GM21717 (cell line): ENCODE data around the gene TNRC18.
"Not testable (repeated sequence)": the region's sequence is repeated elsewhere in the genome, so short reads cannot be mapped to it uniquely, and the experiment has no call there.

Experiments
- ATAC-seq: cut with Tn5 transposase; IDR thresholded peaks from one replicate; pipeline ENCODE4 v1.9.1; 2021; ENCODE audit warnings: mild to moderate bottlenecking, moderate library complexity; ENCODE audit not compliant: unreplicated experiment

TNRC18 gene, protein sequence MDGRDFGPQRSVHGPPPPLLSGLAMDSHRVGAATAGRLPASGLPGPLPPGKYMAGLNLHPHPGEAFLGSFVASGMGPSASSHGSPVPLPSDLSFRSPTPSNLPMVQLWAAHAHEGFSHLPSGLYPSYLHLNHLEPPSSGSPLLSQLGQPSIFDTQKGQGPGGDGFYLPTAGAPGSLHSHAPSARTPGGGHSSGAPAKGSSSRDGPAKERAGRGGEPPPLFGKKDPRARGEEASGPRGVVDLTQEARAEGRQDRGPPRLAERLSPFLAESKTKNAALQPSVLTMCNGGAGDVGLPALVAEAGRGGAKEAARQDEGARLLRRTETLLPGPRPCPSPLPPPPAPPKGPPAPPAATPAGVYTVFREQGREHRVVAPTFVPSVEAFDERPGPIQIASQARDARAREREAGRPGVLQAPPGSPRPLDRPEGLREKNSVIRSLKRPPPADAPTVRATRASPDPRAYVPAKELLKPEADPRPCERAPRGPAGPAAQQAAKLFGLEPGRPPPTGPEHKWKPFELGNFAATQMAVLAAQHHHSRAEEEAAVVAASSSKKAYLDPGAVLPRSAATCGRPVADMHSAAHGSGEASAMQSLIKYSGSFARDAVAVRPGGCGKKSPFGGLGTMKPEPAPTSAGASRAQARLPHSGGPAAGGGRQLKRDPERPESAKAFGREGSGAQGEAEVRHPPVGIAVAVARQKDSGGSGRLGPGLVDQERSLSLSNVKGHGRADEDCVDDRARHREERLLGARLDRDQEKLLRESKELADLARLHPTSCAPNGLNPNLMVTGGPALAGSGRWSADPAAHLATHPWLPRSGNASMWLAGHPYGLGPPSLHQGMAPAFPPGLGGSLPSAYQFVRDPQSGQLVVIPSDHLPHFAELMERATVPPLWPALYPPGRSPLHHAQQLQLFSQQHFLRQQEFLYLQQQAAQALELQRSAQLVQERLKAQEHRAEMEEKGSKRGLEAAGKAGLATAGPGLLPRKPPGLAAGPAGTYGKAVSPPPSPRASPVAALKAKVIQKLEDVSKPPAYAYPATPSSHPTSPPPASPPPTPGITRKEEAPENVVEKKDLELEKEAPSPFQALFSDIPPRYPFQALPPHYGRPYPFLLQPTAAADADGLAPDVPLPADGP (N-terminal part only)

DNA sequence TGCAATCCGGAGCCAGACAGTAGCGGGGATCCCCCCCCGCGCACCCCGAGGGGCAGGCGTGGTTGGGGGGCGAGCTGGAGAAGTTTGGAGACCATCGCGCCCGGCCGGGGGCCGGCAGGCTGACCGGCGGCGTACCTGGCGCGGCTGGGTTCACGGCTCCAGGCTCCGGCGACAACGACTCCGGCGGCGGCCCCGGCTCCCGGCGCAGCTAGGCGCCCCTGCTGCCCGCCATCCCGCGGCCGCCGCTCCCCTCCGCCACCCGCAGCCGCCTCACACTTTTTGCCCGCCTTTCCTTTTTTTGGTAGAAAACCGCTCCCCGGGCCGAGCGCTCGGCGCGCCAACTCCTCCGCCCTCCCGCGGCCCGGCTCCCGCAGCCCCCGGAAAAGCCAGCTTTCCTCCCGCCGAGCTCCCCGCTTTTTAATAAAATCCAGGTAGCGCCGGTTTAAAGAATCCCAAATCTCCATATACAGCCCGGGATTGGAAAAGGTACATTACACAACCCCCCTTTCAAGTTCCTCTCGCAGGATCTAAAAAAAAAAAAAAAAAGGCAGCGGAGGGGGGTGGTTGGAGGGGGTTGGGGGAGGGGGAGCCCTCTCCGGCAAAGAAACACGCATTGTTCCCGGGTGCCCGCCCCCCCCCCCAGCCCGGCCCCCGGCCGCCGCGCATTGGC is at the start of gene TNRC18:
Gene TNRC18, minus strand, starts transcription at position 529 of the 670 bp plus-strand sequence. CDS start 2,588 bp downstream, outside the sequence.
- no peak for ATAC-seq

DNA sequence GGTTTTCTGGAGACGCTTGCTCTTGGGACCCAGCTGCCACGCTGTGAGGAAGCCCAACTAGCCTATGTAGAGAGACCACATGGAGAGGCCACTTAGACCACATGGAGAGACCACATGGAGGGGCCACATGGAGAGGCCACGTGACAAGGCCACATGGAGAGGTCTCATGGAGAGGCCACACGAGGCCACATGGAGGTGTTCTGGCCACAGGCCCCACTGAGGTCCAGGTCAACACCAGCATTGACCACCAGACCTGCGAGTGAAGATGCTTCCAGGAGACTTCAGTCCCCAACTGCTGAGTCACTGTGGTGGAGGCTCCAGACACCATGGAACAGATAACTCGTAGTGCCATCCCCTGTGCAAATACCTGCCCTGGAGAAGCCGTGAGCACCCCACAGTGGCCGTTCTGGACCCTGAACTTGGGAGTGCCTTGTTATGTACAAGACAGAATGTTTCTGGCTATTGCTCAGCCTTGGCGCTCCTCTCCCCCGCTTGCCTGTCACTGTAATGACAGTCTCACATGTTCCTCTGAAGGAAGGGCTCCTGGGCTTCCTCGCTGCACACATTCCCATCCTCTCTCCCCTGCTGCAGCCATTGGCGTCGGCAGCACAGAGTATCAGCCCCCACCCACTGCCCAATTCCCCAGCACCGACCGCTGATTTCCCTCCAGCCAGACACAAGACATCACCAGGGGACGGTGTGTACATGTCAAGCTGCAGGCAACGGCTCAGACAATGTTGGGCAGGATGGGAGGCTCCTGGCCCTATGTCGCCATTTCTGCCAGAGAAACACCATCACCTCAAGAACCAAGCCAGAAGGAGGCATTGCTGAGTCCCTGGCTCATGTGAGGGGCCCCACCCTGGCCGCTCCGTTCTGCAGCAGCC is 49.0 kb upstream of the TNRC18 start:
- no peak for ATAC-seq

DNA sequence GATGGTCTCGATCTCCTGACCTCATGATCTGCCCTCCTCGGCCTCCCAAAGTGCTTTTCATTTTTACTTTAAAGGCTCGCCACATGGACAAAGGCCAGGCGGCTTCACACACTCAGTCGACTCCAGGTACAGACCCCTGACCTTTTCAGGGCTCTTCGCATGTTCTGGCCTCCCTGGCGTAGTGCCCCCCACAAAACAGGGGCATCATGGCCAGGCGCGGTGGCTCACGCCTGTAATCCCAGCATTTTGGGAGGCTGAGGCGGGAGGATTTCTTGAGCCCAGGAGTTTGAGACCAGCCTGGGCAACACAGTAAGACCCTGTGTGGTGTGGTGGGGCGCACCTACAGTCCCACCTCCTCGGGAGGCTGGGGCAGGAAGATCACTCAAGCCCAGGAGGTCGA is 48.0 kb upstream of the TNRC18 start:
- ATAC-seq, result not testable (repeated sequence)

DNA sequence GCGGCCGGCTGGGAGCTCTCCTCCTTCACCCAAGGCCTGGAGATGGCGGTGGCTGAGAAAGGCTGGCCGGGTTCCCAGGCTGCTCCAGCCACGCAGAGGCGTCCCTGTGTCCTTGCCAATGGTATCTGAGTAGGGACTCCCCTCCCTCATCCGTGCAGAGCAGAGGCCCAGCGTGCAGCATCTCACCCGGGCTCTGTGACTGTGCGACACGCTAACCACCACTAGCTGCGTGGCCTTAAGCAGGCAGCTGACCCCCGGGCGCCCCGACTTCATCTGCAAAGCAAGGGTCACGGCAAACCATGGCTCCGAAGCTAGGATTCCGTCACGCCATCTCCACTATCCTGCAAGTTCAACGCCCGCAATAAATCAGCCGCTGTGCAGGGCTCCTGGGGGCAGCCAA is 47.2 kb upstream of the TNRC18 start:
- ATAC-seq, result no peak

DNA sequence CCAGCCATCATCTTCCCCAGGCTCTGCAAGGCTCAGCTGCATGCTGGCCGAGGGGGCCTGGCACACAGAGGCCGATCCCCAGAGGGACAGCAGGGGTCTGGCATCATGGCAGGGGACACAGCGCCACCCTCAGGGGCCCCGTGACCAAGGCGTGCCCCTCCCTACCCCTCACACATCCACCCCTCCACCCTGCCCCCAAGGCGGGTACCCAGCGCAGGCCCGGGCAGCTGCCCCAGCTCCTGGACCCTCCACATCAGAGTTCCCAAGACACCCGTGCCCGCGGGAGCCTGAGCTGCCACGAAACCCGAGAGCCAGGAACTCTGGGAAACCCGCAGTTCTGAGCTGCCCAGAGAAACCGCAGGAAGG is 46.5 kb upstream of the TNRC18 start:
- ATAC-seq, result no peak

DNA sequence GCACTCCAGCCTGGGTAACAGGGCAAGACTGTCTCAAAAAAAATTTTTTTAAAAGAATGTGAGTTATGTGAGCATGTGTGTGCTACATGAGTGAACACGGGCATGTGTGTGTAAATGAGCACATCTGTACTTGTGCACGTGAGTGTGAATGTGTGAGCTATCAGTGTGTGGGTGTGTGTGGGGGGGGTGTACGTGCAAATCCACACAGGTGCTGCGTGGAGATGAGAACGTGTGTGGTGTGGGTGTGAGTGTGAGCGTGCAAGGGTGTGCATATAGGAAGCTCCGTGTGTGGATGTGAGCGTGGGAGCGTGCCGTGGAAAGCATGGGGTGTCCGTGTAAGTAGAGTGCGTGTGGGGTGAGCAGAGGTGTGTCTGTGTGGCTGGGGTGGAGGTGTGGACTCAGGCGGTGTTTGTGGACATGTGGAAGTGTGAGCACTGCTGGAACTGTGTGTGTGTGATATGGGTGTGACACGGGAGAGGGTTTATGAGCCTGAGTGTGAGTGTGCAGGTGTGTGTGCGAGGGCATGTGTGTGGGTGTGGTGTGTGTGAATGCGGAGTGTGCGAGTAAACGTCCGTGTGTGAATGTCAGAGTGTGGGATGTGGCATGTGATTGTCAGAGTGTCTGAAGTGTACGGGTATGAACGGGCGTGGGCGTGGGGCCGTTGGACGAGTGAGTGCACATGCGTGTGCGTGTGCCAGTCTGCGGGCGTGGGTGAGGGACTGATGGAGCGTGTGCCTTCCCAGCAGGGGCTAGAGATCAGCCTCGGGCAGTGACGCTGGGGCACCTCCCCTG is 45.9 kb upstream of the TNRC18 start:
- ATAC-seq, result no peak

DNA sequence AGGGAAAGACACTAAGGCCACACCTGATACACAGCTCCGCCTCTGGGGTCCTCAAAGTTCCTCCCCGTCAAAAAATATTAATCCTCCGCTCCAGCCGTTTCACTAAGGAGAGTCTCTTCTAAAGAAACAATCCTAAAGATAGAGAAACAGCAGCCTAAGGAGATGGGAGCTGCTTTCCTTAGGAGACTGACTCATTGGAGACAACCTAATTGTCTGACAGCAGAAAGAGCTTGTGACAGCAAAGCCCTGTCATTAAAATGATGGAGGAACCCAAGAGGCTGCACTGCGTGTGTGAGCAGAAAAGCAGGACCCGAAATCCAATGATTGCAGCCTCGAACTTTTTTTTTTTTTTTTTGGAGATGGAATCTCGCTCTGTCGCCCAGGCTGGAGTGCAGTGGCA is 44.0 kb upstream of the TNRC18 start:
- no peak for ATAC-seq

DNA sequence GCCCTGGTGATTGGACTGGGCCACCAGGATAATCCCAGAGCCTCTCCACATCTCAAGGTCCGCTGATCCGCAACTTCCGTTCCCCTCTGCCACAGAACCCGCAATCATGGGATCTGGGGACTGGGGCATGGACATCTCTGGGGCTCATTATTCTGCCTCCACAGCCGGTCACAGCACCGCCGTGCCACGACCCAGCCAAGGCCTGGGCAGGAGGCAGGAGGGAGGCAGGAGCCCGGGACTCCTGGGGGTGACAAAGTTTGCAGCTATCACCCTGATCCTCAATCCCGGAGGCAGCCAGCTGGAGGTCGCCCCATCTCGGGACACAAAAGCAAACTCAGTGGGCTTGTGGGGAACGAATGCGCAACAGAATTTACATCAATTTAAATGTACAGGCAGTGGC is 42.9 kb upstream of the TNRC18 start:
- ATAC-seq, result no peak

DNA sequence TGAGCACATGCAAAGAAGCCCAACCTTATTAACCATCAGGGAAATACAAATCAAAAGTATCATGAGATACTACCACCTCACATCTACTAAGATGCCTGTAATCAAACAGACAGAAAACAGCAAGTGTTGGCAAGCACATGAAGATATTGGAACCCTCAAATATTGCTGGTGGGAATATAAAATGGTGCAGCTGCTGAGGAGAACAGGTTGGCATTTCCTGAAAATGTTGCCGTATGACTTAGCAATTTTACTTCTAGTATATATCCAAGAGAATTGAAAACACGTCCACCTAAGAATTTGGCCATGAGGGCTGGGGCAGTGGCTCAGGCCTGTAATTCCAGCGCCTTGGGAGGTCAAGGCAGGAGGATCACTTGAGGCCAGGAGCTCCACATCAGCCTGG is 39.4 kb upstream of the TNRC18 start:
- ATAC-seq, result no peak

DNA sequence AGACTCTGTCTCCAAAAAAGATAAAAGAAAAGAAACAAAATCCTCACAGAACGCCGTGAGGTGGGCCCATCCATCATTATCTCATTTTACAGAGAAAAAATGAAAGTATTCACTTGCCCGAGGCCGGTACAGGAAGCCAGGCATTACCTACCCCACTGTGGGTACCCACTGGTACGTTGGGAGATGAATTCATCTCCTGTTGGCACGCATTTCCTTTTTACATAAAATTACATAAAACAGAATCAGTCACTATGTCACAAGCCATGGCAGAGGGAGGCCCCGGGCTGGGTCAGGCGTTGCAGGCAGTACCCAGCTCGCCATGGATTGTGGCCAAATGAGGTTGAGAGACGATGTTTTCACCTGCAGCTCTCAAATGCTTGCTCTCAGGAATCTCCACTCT is 38.6 kb upstream of the TNRC18 start:
- ATAC-seq, result no peak

DNA sequence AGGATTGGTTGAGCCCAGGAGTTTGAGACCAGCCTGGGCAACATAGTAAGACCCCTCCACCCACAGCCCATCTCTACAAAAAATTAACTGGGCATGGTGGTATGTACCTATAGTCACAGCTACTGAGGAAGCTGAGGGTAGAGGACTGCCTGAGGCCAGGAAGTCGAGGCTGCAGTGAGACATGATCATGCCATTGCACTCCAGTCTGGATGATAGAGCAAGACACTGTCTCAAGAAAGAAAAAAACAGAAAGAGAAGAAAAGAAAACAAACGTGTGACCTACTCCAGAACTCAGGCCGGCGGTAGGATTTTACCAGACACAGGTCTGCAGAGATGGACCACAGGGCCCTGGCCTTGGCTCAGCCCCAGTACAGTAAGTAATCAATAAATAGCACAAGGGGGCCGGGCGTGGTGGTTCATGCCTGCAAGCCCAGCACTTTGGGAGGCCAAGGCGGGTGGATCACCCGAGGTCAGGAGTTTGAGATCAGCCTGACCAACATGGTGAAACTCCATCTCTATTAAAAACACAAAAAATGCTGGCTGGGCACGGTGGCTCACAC is 35.4 kb upstream of the TNRC18 start:
- no peak for ATAC-seq

DNA sequence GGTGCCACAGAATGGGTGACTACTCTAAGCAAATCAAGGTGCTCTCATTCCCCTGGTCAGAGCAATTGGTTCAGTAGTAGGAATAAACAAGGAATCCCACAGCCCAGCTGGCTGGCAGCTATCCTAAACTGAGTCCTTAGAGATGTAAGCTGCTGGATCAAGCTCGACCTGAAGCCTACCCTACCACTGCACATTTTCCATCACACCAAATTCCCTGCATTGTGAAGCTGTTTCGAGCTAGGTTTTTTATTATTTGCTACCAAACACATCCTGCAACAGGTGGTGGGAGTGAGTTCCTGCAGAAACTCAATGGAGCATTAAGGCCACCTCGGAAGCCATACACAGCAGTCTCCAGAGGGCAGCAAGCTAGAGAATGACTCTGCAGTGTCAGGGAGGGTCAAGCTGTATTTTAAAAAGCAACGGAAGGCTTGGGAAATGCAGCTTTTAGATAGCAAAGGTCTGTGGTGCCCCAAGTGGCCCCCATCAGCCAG is 33.7 kb upstream of the TNRC18 start:
- ATAC-seq, result no peak

DNA sequence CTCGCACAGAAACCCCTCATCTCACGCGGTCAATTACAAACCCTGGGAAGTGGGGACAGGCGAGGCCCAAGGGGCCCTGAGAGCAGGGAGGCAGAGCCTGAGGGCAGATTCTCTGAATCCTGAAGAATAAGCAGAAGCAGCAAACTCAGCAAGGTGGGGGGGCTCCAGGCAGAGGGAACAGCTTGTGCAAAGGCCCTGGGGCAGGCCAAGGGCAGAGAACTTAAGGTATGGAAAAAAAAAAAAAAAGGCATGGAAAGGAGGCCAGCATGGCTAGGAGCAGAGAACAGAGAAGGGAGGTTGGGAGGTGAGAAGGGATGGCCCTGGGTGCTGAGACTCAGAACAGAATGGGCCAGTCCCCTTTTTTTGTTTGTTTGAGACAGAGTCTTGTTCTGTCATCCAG is 32.8 kb upstream of the TNRC18 start:
- ATAC-seq, result no peak

DNA sequence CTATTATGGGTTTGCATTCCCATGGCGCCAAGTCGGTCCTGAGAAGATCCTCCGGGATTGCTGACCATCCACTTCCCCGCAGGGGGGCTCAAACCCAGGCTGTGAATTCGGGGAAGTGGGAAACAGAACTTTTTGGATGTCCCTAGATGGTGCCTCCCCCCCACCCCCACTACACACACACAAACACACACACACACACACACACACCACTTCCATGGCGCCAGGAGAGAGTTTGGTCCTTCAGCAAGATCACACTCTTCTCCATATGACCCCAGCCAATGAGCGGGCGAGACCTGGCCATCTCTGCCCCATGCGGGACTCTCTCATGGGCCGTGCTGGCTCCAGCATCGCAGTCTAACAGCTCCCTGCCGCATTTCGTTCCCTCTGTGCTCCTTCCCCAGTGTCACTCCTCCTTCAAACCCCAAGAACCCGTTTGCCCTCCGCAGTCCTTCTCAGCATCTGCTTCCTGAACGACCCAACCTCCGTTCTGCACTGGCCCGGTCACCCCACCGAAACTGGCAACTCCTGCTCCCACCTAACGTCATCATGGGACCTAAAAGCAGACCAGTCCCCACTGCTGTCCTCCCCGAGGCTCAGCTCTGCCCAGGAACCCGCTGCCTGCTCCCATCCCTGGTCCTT is 32.1 kb upstream of the TNRC18 start:
- no peak for ATAC-seq

DNA sequence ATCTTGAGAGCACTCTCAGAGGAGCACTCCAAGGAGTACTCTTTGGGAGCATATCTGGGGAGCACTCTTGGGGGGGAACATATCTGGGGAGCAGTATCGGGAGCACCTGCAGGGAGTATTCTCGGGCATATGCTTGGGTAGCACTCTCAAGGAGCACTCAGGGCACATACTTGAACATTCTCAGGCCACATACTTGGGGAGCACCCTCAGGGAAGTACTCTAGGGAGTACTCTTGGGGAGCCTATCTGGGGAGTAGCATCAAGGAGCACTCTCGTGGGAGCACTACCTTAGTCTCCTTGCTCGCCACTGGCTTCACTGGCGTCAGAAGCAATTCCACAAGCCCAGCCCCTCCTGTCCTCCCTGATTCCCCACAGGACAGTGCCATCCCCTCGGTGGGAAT is 31.5 kb upstream of the TNRC18 start:
- no peak for ATAC-seq

DNA sequence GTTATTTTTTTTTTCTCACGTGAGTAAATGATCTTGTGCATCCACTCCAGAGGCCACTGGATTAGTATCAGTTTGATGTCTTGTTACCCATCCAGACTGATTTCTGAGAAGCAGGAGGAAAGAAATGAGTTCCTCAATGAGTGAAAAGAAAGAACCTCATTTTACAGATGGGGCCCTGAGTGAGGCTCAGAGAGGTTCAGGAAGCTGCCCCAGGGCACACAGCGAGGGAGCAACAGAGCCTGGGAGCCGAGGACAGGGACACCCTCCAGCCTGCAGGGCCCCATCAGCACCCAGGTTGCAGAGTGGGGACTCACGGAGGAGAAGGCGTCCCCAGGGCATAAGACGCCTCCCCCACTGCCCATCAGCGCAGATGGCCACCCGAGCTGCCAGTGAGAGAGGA is 30.9 kb upstream of the TNRC18 start:
- no peak for ATAC-seq

DNA sequence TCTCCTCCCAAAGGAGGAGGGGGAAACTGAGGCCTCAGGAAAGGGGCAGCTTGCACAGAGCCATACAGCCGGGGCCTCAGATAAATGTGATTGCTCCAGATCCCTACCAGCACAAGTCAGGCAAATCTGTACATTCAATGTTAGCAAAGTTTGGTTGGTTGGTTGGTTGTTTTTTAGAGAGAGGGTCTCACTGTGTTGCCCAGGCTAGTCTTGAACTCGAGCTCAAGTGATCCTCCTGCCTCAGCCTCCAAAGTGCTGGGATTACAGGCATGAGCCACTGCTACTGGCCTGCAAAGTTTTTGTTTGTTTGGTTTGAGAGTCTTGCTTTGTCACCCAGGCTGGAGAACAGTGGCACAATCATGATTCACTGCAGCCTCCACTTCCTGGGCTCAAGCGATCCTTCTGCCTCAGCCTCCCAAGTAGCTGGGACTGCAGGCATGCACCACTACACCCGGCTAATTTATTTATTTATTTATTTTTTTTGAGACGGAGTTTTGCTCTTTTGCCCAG is 30.0 kb upstream of the TNRC18 start:
- ATAC-seq, result no peak

DNA sequence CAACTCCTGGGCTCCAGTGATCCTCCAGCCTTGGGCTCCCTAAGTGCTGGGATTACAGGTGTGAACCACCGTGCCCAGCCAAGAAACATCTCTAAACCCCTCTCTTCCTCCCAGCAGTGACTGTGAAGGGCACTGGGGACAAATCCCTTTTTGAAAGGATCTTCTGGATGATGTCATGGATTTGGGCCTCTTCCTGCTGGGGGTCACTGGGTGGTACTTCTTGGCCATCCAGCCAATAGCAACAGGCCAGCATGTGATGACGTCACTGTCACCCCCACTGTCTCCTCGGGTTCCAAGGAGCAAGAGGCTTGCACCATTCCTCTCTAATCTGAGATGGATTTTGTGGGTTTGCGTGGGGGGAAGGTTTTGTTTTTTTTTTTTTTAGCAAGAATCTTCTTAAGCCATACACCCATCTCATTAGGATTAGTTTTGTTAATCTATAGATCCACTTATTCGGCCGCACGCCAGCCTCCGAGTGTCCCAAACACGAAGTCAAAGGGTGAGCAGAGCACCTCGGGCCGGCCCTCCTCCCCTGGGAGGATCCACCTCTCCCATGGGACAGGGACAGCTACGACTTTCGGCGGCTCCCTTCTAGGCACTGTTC is 29.4 kb upstream of the TNRC18 start:
- no peak for ATAC-seq
